G401 (cell line): ENCODE results near the gene PIK3R4. TPM values are rescaled to one million over a fixed set of nuclear protein-coding genes. Genes with fewer than 3 reads are reported as not detected.

ENCODE experiments used
- DNase-seq: peaks from one replicate; pipeline ENCODE4 v3.0.0-alpha.2; 2015; ENCODE audit warnings: low spot score
- in situ Hi-C: cut with HindIII; loops from 2 replicates; pipeline ENCODE4 v1.10.0; 2016; ENCODE audit warnings: low sequenced_read_pairs, mixed read lengths
- total RNA-seq: library from RNA; depleted of rRNA; stranded (reverse); fragments of >200 nt; shearing (Covaris generic); gene quantifications from 2 replicates; pipeline ENCODE4 v1.2.3, GENCODE V29; 2014

The PIK3R4 gene
- total RNA-seq, 1 experiment from 2014 or later: 30.3 TPM

GRCh38 chr3:130748981-130749380 lies 2.4 kb upstream of the PIK3R4 start:
- DNase-seq: peak; percentile 26
- in situ Hi-C loops: no loop called here

GRCh38 chr3:130748467-130748861 lies 1.8 kb upstream of the PIK3R4 start:
- in situ Hi-C loops: no loop called here

GRCh38 chr3:130743354-130743753 lies 3.3 kb downstream of the PIK3R4 start:
- DNase-seq: no peak
- in situ Hi-C loops: no loop called here

More at GRCh38 chr3:130748467-130748861, 1.8 kb upstream of the PIK3R4 start:
- DNase-seq: peak; percentile 26

GRCh38 chr3:130741946-130742610 lies 4.6 kb downstream of the PIK3R4 start:
- in situ Hi-C loops: no loop called here

GRCh38 chr3:130739848-130740247 lies 6.8 kb downstream of the PIK3R4 start:
- DNase-seq: no peak
- in situ Hi-C loops: no loop called here

More at GRCh38 chr3:130741946-130742610, 4.6 kb downstream of the PIK3R4 start:
- DNase-seq: no peak

- in situ Hi-C loops: no loop called here
- DNase-seq: no peak
Observed at GRCh38 chr3:130738241-130738640, 8.4 kb downstream of the PIK3R4 start.

GRCh38 chr3:130737622-130738021 lies 9.0 kb downstream of the PIK3R4 start:
- in situ Hi-C loops: no loop called here
- no peak for DNase-seq

GRCh38 chr3:130733236-130733875 lies 13.3 kb downstream of the PIK3R4 start:
- in situ Hi-C loops: no loop called here
- DNase-seq: no peak

GRCh38 chr3:130732501-130732900 lies 14.1 kb downstream of the PIK3R4 start:
- in situ Hi-C loops: no loop called here
- DNase-seq: no peak

GRCh38 chr3:130731817-130732216 lies 14.8 kb downstream of the PIK3R4 start:
- DNase-seq: no peak
- in situ Hi-C loops: no loop called here

GRCh38 chr3:130729154-130729553 lies 17.5 kb downstream of the PIK3R4 start:
- no peak for DNase-seq
- in situ Hi-C loops: no loop called here

- in situ Hi-C loops: no loop called here
- peak; percentile 37 for DNase-seq
Observed at GRCh38 chr3:130728037-130728436, 18.6 kb downstream of the PIK3R4 start.

GRCh38 chr3:130725746-130726145 lies 20.9 kb downstream of the PIK3R4 start:
- in situ Hi-C loops: no loop called here
- DNase-seq: no peak

GRCh38 chr3:130715616-130716015 lies 31.0 kb downstream of the PIK3R4 start:
- in situ Hi-C loops: no loop called here

GRCh38 chr3:130712718-130713423 lies 33.8 kb downstream of the PIK3R4 start:
- DNase-seq: no peak
- in situ Hi-C loops: no loop called here

More at GRCh38 chr3:130715616-130716015, 31.0 kb downstream of the PIK3R4 start:
- no peak for DNase-seq

- no peak for DNase-seq
- in situ Hi-C loops: no loop called here
Observed at GRCh38 chr3:130711565-130712324, 34.9 kb downstream of the PIK3R4 start.

GRCh38 chr3:130709671-130710070 lies 37.0 kb downstream of the PIK3R4 start:
- no peak for DNase-seq
- in situ Hi-C loops: no loop called here

- in situ Hi-C loops: no loop called here
- DNase-seq: no peak
Observed at GRCh38 chr3:130707902-130708601, 38.6 kb downstream of the PIK3R4 start.

- in situ Hi-C loops: no loop called here
Observed at GRCh38 chr3:130705501-130705900, 41.1 kb downstream of the PIK3R4 start.

More at GRCh38 chr3:130705501-130705900, 41.1 kb downstream of the PIK3R4 start:
- DNase-seq: no peak
